Stimulated activated CD4-positive, alpha-beta T cell treated with anti-CD3 and anti-CD28 coated beads, Interleukin-1b, Interleukin-23, amount 100 ng/mL, for 4 hours (primary cell): ENCODE results near the gene MTLN.
A peak's percentile ranks its signal among the peaks of the same experiment; 100 is the strongest.
"Not testable (repeated sequence)": the region's sequence is repeated elsewhere in the genome, so short reads cannot be mapped to it uniquely, and the experiment has no call there.

Experiments used
- DNase-seq, 2 donors: peaks; one replicate each; pipeline ENCODE4 v3.0.0-alpha.2; 2020; ENCODE audit warnings: low read depth in 2 of 2

MTLN gene, protein sequence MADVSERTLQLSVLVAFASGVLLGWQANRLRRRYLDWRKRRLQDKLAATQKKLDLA

DNA sequence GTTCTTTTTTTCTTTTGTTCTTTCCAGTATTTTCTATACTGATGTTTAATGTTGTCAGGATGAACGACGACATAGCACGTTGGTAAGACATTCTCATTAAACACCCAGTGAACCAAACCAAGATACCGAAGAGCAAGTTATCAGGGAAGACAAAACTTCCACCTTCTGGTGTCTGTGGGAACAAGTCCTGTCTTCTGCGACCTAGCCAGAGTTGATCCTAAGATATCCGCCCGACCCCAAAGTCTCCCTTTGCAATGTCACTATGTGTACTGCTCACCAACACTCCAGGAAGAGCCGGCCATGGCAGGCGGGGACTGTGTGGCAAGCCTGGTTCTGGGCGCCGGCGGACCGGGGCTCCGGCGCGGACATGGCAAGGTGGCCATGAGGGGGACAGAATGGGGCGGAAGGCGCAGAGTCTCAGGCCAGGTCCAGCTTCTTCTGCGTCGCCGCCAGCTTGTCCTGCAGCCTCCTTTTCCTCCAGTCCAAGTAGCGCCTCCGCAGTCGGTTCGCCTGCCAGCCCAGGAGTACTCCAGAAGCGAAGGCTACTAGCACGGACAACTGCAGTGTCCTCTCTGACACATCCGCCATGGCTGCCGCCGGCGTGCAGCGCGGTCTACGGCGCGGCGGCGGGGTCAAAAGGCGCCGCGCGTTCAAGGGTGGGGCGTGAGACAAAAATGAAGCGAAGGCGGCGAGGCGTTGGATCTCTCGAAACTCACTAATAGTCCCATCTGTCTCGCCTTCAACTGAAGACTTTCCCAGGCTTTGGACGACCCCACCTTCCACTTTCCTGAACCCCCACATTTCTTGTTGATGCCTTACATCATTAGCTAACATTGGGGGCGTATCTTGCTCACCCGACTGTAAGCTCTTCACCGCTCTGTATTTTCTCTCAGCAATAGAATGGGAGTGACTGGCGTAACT, at the start of gene MTLN:
Gene MTLN, minus strand, starts transcription at position 610 of the 921 bp plus-strand sequence. Its CDS starts 22 bp downstream, at position 588.
- peak; percentile 50 to 56 for DNase-seq

DNA sequence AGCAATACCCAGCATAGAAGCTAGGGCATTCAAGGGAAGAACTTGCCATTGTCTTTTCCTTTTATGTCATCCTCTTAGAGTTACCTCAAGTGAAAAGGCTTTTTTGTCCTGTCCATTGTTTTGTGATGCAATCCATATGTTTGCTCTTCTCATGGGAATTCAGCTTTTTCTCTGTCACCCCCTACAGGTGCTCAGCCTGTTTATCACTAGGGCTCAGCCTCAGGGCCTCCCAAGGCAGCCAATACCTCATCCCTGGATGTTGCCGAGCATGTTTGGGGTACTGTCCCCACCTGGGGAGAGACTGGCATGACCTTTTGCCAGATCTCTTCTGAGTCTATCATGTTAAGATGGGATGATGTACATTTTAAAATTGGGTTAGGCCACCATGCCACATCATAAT, 49.6 kb upstream of the MTLN start:
- DNase-seq = not testable (repeated sequence)

DNA sequence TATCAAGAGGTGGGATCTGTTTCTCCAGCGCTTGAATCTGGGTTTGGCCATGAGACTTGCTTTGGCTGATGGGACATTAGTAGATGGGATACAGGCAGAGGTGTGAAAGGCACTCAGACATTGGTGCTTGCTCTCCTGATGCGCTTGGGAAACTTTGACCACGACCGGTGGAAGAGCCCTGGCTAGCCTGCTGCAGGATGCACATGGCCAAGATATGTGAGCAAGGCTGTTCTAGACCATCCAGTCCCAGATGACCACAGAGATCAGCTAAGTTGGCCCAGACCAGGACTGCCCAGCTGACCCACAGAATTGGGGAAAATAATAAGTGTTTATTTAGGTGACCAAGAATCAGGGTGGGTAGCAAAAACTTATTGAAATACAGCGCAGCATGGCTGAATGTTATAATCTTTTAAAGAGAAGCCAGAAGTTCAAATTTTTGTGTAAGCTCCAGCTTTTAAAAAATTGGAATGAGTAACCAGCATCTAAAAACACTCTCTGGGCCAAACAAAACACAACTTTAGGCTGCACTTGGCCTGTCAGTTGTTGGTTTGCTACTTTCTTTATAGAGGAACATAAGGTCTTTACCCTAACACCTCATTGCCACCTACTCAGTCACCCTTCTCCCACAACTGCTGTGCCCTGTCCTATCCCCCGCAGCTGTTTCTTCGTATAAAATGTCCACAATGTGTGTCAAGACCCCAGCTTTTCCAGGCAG, 35.9 kb upstream of the MTLN start:
- DNase-seq = not testable (repeated sequence)

DNA sequence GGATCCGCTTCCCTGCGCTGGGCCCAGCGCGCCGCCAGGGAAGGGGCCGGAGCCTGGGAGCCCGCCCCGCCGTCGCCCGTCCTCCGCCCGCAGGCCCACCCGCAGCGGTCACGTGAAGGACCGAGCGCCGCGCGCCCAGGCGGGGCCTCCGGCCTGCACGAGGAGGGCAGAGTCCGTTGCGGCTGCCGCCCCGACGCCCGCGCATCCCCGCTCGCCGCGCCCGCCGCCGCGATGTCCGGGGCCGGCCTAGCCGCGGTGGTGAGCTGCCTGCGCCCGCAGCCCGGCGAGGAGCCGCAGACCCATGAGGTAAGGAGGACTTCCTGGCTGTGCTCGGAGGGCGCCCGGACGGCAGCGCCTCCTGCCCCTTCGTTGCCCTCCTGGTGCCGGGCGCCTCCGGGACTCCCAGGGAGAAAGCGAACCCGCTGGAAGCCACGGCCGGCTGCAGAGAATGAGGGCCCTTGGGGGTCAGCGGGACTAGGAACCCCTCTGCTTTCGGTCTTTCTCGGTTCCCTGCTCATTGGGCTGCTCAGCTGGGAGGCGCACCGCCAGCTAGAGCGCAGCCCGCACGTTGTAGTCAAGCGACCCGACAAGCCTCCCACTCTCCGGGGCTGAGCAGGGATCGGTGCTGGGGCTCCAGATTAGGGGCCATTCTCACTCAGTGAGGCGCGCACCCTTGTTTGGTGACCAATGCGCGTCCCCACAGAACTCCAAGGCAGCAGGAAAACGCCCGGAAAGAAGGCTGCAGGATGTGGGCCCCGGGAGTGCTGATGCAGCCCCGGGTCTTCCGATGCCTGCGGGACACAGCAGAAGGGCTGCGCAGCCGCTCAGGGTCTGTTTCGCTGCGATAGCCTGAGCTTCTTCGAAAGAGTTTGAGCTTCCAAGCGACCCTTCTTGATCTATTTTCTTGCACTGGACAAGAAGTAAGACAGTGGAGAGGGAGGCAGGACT, 33.4 kb upstream of the MTLN start:
- not testable (repeated sequence) for DNase-seq

DNA sequence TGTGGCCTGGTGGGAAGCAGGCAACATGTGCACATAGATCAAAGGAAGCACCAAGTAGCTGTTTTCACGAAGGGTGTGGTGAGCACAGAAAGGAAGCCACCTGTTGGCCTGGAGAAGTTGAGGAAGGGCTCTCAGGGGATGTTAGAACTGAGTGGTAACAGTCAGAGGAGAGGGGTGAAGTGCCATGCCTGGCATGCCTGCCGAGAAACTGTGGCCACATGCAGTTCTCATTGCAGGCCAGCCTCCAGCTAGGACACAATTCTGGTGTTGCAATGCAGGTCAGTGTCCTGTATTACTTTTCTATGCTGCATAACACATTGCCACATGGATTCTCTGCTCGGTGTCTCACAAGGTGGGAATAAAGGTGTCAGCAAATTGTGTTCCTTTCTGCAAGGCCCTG, 30.9 kb upstream of the MTLN start:
- not testable (repeated sequence) for DNase-seq

DNA sequence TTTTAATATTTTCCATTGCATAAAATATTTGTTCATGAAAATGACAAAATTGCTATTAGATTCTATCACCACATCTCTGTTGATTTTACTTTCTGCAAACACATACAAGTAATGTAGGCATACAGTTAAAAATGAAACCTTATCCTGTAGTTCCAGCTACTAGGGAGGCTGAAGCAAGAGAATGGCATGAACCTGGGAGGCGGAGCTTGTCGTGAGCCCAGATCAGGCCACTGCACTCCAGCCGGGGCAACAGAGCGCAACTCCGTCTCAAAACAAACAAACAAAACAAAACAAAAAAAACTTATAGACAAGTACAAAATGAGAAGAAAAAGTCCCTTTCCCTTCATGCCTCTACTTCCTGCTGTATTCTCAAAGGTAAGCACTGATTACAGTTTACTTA, 22.2 kb upstream of the MTLN start:
- not testable (repeated sequence) for DNase-seq

DNA sequence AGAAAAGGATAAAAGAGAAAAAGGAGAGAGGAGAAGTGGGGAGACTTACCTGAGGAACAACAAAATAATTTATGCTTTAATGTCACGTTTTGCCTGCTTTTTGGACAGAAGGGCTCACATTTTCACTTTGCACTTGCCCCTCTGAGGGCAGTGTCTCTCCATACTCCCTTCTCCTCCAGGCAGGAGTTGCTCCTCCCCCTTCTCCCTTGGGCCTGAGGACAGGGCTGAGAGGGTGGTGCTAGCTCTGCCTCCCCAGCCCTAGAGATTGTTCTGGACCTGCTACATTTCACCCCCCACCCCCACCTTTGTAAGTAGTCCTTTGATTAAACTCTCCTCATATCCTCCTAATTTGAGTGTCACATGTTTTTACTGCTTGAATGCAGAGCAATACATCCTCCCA, 17.5 kb upstream of the MTLN start:
- not testable (repeated sequence) for DNase-seq

DNA sequence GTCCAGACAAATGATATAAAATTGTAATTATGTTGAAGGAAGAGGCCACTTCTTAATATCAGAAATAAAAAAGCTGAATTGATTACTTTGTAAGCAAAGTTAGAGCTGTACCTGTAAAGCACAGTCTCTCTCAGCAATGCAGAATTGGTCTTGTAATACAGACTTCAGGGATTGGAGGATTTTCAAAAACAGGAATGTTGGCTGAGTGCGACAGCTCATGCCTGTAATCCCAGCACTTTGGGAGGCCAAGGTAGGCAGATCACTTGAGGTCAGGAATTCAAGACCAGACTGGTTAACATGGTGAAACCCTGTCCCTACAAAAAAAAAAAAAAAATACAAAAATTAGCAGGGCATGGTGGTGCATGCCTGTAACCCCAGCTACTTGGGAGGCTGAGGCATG, 10.3 kb upstream of the MTLN start:
- not testable (repeated sequence) for DNase-seq

DNA sequence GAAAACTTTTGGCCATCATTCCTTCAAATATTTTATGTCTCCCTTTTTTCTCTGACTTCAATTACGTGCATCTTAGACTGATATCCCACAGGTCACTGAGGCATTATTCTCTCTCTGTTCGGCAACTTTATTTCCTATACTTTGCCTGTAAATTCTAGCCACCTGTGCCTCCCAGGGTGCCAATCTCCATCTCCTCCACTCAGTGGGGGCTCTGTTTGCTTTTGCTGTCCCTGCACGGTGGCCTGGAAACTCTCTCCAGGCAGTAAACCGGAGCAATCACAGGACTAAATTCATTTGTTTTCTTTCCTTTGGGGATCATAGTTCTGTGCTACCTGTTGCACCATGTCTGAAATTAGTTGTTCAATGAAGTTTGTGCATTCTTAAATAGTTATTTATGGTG, 9.6 kb upstream of the MTLN start:
- DNase-seq = no peak

DNA sequence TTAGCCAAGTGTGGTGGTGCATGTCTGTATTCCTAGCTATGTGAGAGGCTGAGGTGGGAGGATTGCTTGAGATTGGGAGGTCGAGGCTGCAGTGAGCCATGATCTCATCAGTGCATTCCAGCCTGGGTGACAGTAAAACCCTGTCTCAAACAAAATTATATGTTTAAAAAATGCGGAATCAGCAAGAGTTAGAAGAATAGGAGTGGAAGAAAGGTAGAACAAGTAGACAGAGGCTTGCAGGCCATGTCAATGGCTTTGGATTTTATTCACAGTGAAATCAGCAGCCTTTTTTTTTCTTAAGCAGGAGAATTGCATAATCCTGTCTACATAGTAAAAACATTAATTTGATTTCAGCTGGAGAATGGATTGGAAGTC, 7.8 kb upstream of the MTLN start:
- DNase-seq = no peak

DNA sequence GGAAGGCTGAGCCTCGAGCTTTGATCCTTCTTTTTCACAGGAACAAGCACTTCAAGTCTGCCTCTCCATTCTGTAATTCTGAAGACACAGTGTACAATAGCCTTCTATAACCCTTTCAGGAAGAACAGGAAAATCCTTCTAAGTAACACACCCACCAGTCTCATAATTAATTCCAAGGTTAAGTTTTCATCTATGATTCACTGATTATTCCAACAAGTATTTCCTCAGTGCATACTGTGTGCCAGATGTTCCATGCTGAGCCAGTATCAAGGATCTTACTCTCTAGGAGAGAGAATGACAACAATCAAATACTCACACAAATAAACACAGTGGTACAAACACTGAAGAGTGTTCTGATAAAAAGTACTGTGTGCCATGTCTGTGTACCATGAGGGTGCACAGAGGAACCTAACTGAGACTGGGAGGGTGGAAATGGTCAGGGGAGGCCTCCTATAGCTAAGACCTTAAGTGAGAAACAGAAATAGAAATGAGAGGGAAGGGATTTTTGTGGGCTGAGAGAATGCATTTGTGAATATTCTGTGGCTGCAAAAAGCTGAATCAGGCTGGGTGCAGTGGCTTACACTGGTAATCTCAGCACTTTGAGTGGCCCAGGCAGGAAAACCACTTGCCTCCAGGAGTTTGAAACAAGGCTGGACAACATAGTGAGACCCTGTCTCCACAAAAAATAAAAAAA, 7.3 kb upstream of the MTLN start:
- DNase-seq = no peak

DNA sequence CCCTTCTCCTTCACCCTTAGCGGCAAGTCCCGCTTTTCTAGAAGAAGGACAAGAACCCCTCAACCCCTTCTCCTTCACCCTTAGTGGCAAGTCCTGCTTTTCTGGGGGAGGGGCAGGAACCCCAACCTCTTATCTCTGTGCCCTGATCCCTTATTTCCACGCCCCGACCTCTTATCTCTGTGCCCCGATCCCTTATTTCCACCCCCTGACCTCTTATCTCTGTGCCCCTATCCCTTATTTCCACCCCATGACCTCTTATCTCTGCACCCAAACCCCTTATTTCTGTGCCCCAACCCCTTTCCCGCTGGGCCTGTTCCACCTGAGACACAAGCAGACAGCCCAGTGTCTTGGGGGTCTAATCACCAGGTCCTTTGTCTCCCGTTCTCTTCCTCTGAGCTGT, 6.5 kb upstream of the MTLN start:
- not testable (repeated sequence) for DNase-seq

DNA sequence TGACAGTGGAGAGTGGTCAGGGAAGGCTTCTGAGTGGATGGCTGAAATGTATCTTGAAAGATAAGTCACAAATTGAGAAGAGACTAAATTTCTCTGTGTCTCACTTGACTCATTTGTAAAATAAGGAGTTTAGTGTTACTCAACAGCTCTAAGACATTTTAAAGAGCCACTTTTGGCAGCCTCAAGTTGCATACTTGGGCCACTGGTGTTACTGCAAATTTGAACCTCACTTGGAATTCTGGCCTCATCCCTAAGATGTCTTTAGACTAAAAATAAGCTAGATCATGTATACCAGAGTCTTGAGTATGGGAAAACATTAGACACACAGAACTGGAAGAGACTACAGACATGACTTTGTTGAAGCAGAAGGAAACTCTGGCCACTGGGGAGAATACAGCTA, 4.5 kb upstream of the MTLN start:
- no peak for DNase-seq

DNA sequence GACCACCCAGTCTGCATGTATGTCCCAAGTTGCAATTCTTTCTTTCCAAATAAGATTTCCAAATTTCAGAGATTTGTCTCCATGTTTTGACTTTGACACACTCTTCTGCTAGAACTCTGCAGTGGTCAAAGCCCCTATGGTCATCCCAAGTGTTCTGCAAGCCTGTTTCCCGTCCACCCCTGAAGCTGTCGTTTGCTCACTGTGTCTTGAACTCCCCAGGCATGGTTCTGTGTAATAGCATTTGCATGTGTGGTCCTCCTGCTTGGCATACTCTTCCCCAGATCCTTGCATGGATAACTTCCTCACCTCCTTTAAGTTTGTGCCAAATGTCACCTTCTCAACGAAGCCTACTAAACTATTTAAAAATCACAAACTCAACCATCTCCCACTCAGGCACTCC, 3.9 kb upstream of the MTLN start:
- DNase-seq = no peak

DNA sequence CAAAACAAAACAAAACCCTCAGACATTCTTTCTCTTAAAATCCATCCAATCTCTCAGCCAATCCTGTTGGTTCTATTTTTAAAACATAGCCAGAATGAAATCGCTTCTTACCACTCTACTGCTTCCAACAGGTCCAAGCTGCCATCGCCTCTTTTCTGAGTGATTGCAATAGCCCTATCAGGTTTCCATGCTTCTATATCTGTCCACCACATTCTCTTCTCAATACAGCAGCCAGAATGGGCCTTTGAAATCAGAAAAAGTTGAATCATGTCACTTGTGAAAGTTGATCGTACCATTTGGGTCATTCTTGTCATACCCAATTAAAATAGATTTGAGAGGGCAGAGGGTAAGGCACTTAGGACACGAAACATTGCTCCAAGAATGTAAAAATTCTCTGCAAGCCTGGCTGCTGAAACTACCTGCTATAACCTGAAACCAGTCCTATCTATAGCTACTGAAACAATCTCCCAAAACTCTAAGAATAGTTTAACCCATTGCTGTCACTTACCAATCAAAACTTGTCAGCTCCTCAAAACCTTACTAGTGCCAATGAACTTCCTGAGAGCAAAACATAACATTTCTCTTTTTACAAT, 3.3 kb upstream of the MTLN start:
- DNase-seq = no peak

DNA sequence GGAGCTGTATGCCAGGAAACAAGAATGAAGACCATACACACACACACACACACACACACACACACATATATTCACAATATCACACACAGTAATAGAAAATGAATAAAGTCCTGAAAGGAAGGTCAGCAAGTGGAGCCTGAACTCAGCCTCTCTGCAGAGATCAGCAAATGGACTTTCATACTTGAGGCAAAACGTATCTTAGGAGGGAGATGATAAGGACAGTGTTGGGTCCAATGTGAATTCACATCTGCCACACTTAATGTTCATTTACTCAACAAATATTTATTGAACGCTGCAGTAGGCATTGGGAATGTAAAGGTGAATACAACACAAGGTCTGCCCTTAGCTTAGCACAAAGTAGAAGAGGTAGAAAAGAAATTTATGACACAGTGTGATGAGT, 2.7 kb upstream of the MTLN start:
- DNase-seq = no peak

DNA sequence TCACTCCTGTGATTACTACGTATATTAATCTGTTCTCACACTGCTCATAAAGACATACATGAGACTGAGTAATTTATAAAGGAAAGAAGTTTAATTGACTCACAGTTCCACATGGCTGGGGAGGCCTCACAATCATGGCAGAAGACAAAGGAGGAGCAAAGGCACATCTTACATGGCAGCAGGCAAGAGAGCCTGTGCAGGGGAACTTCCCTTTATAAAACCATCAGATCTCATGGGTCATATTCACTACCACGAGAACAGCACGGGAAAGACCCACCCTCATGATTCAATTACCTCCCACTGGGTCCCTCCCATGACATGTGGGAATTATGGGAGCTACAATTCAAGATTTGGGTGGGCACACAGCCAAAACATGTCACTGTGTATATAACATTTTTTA, 1.2 kb upstream of the MTLN start:
- DNase-seq = not testable (repeated sequence)

DNA sequence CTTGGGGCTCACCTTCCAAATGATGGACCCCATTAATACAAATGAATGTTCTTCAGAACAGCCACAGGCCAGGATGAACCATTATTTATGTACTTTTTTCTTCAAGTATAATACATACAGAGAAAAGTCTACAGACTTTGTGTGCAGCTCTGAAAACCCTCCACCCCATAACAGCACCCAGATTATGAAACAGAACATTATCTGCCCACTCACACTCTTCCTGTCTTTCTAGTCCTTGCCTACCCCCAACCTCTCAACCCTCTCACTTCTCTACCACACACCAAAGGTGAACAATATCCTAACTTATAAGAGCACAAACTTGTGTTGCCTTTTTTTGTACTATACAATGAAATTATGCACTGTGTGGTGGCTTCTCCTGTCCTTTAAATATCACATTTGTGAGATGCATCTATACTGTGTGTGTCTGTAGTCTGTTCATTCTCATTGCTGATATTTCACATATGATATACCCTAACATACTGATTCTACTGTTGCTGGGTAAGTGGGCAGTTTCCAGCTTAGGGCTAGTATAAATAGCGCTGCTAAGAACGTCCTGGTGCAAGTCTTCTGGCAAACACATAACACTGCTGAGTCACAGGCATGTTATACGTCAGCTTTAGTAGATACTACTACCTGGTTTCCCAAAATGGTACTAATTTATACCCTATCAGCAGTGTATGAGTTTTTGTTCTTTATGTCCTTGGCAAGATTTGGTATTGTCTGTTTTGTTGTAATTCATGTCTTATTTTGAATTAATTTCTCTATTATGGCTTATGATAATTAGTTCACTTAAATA, 6.5 kb downstream of the MTLN start:
- no peak for DNase-seq

DNA sequence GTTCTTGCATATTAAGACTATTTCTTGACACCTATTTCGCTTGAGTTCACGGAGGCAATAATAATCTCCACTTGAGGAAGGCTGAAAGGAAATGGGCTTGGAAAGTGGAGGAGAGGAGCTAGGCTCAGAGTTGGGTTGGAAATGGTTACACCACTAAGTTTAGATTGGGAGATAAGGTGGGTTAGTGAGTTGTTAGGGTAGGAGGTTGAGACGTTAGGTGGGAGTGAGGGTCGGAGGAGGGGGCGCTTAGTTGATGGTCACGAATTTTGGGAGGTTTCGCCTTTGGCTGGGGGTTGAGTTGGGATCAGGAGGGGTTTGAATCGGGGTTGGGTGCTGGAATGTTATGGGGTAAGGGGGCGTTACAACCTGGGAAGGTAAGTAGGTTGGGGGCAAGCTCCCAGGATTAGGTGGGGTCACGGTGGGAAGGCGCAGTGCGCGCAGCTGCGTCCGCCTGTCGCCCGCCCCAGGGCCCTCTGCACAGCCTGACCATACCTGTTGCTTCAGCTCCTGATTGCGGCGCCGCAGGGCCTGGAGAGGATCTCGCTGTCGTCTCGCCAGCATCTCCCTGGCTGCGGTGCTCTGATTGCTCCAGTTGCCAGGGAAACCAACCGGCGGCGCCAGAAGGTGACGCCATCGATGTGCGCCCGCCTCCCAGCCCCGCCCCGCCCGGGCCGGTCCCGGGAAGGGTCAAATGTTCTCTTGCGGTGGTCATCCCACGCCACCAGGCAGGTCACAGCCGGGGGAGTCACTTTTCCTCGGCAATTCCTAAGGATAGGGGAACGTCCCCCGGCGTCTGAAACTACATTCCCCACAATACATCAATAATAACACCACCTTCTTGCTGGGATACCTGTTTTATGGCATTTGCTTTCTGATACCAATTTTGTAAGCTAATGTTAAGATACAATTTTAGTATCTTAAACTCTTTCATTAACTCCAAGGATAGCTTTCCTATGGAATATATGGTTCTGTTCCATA, 7.7 kb downstream of the MTLN start, which contains the start of gene NPHP1:
Gene NPHP1, minus strand, starts transcription at position 606 of the 978 bp plus-strand sequence. Its CDS starts 45 bp downstream, at position 561.
- peak; percentile 72 to 76 for DNase-seq
